Measurements from ENCODE around the gene ZNF106. TPM values are rescaled to one million over a fixed set of nuclear protein-coding genes. Genes with fewer than 3 reads are reported as not detected.

Gene ZNF106
- total and polyA plus RNA-seq, 2 donors: 24.8 to 92.7 TPM

GRCh38 chr15:42495361-42496212, 4.6 kb upstream of the ZNF106 start, which contains the start of gene SNAP23:
Gene SNAP23 (plus strand): TSS chr15:42495634. CDS start chr15:42511847, 16,213 bp downstream.
- H3K4me1 ChIP-seq (ENCODE audit: insufficient read depth): no peaks in the 10 kb centered on the region
- DNase-seq (ENCODE audit: extremely low spot score): peak; percentile 86
- WGBS: under 1% methylated on average over 43 of the region's 43 CpGs

GRCh38 chr15:42494998-42495360, 4.0 kb upstream of the ZNF106 start:
- Histone ChIP-seq H3K36me3 (ENCODE audit: insufficient read depth) (no peaks in the 10 kb centered on the region), H3K27ac (ENCODE audit: low read depth) (peak overlapping the region; percentile 93), H3K4me3 (ENCODE audit: low read depth, low read length) (peak overlapping the region; percentile 65), H3K4me1 (ENCODE audit: insufficient read depth) (no peaks in the 10 kb centered on the region)
- peak; percentile 37 for DNase-seq (ENCODE audit: extremely low spot score)
- 4% methylated on average over 10 of the region's 10 CpGs for WGBS

More at GRCh38 chr15:42495361-42496212, 4.6 kb upstream of the ZNF106 start, which contains the start of gene SNAP23:
- Histone ChIP-seq H3K4me3 (ENCODE audit: low read depth, low read length) (peak within 1 kb of the TSS; percentile 65), H3K36me3 (ENCODE audit: insufficient read depth) (no peaks in the 10 kb centered on the region), H3K27ac (ENCODE audit: low read depth) (peak within 1 kb of the TSS; percentile 93)

- H3K4me3 ChIP-seq (ENCODE audit: low read depth, low read length): no peak overlapping the region
- no peaks in the 10 kb centered on the region for H3K4me1 ChIP-seq (ENCODE audit: insufficient read depth)
- peak overlapping the region; percentile 5 for H3K27ac ChIP-seq (ENCODE audit: low read depth)
- WGBS: 85% methylated on average over 1 of the region's 1 CpG
- DNase-seq (ENCODE audit: extremely low spot score): no peak
- H3K36me3 ChIP-seq (ENCODE audit: insufficient read depth): no peaks in the 10 kb centered on the region
Observed at GRCh38 chr15:42493679-42494078, 2.7 kb upstream of the ZNF106 start.

GRCh38 chr15:42491539-42492225, 741 bp upstream of the ZNF106 start:
- Histone ChIP-seq H3K36me3 (ENCODE audit: insufficient read depth) (no peaks in the 10 kb centered on the region), H3K4me1 (ENCODE audit: insufficient read depth) (no peaks in the 10 kb centered on the region), H3K27ac (ENCODE audit: low read depth) (peak overlapping the region; percentile 95), H3K4me3 (ENCODE audit: low read depth, low read length) (peak overlapping the region; percentile 84)
- DNase-seq (ENCODE audit: extremely low spot score): no peak
- 86% methylated on average over 18 of the region's 18 CpGs for WGBS

- no peaks in the 10 kb centered on the region for H3K36me3 ChIP-seq (ENCODE audit: insufficient read depth)
- peak overlapping the region; percentile 77 for H3K27ac ChIP-seq (ENCODE audit: low read depth)
- DNase-seq (ENCODE audit: extremely low spot score): peak; percentile 8
- H3K4me3 ChIP-seq (ENCODE audit: low read depth, low read length): peak overlapping the region; percentile 84
- WGBS: 3% methylated on average over 11 of the region's 11 CpGs
- no peaks in the 10 kb centered on the region for H3K4me1 ChIP-seq (ENCODE audit: insufficient read depth)
Observed at GRCh38 chr15:42490291-42490670, 660 bp downstream of the ZNF106 start.

- no peaks in the 10 kb centered on the region for H3K36me3 ChIP-seq (ENCODE audit: insufficient read depth)
- WGBS: 99% methylated on average over 1 of the region's 1 CpG
- H3K4me3 ChIP-seq (ENCODE audit: low read depth, low read length): no peak overlapping the region
- no peaks in the 10 kb centered on the region for H3K4me1 ChIP-seq (ENCODE audit: insufficient read depth)
- no peak overlapping the region for H3K27ac ChIP-seq (ENCODE audit: low read depth)
- no peak for DNase-seq (ENCODE audit: extremely low spot score)
Observed at GRCh38 chr15:42483677-42484076, 7.3 kb downstream of the ZNF106 start.

- Histone ChIP-seq H3K27ac (ENCODE audit: low read depth) (no peak overlapping the region), H3K4me3 (ENCODE audit: low read depth, low read length) (no peak overlapping the region), H3K4me1 (ENCODE audit: insufficient read depth) (no peaks in the 10 kb centered on the region), H3K36me3 (ENCODE audit: insufficient read depth) (no peaks in the 10 kb centered on the region)
- DNase-seq (ENCODE audit: extremely low spot score): no peak
- WGBS: 96% methylated on average over 6 of the region's 6 CpGs
Observed at GRCh38 chr15:42482701-42483100, 8.2 kb downstream of the ZNF106 start.

GRCh38 chr15:42474827-42475226, 16.1 kb downstream of the ZNF106 start:
- WGBS: 71% methylated on average over 2 of the region's 2 CpGs
- no peak for DNase-seq (ENCODE audit: extremely low spot score)
- Histone ChIP-seq H3K27ac (ENCODE audit: low read depth) (no peak overlapping the region), H3K36me3 (ENCODE audit: insufficient read depth) (no peaks in the 10 kb centered on the region), H3K4me1 (ENCODE audit: insufficient read depth) (no peaks in the 10 kb centered on the region), H3K4me3 (ENCODE audit: low read depth, low read length) (no peak overlapping the region)

- H3K4me1 ChIP-seq (ENCODE audit: insufficient read depth): no peaks in the 10 kb centered on the region
- H3K27ac ChIP-seq (ENCODE audit: low read depth): no peak overlapping the region
- no peak overlapping the region for H3K4me3 ChIP-seq (ENCODE audit: low read depth, low read length)
- no peak for DNase-seq (ENCODE audit: extremely low spot score)
- H3K36me3 ChIP-seq (ENCODE audit: insufficient read depth): peaks cover under 1% of the 10 kb centered on the region
- 74% methylated on average over 3 of the region's 3 CpGs for WGBS
Observed at GRCh38 chr15:42471002-42471401, 19.9 kb downstream of the ZNF106 start.

- H3K4me1 ChIP-seq (ENCODE audit: insufficient read depth): no peaks in the 10 kb centered on the region
- WGBS: 81% methylated on average over 8 of the region's 8 CpGs
- H3K36me3 ChIP-seq (ENCODE audit: insufficient read depth): peaks cover 2% of the 10 kb centered on the region
- no peak for DNase-seq (ENCODE audit: extremely low spot score)
- H3K27ac ChIP-seq (ENCODE audit: low read depth): no peak overlapping the region
- no peak overlapping the region for H3K4me3 ChIP-seq (ENCODE audit: low read depth, low read length)
Observed at GRCh38 chr15:42465520-42466259, 25.3 kb downstream of the ZNF106 start.

- WGBS: 71% methylated on average over 3 of the region's 3 CpGs
Observed at GRCh38 chr15:42461261-42461660, 29.7 kb downstream of the ZNF106 start.

GRCh38 chr15:42457445-42458442, 33.2 kb downstream of the ZNF106 start:
- H3K4me3 ChIP-seq (ENCODE audit: low read depth, low read length): no peak overlapping the region
- peak overlapping the region; percentile 73 for H3K27ac ChIP-seq (ENCODE audit: low read depth)
- DNase-seq (ENCODE audit: extremely low spot score): peak; percentile 86
- 17% methylated on average over 8 of the region's 8 CpGs for WGBS
- no peaks in the 10 kb centered on the region for H3K36me3 ChIP-seq (ENCODE audit: insufficient read depth)
- H3K4me1 ChIP-seq (ENCODE audit: insufficient read depth): no peaks in the 10 kb centered on the region

More at GRCh38 chr15:42461261-42461660, 29.7 kb downstream of the ZNF106 start:
- Histone ChIP-seq H3K4me3 (ENCODE audit: low read depth, low read length) (no peak overlapping the region), H3K27ac (ENCODE audit: low read depth) (no peak overlapping the region), H3K4me1 (ENCODE audit: insufficient read depth) (no peaks in the 10 kb centered on the region), H3K36me3 (ENCODE audit: insufficient read depth) (peaks cover 2% of the 10 kb centered on the region)
- no peak for DNase-seq (ENCODE audit: extremely low spot score)

All from urinary bladder (tissue), 4 donors.